Stimulated activated CD4-positive, alpha-beta T cell treated with anti-CD3 and anti-CD28 coated beads, Interleukin-15, amount 100 ng/mL, for 1 hour (primary cell): ENCODE measurements around the gene PPP6C.

Experiments
- DNase-seq, 2 donors: peaks; one replicate each; pipeline ENCODE4 v3.0.0-alpha.2; 2020; ENCODE audit warnings: low read depth in 1 of 2, low spot score in 1 of 2

PPP6C gene

DNA sequence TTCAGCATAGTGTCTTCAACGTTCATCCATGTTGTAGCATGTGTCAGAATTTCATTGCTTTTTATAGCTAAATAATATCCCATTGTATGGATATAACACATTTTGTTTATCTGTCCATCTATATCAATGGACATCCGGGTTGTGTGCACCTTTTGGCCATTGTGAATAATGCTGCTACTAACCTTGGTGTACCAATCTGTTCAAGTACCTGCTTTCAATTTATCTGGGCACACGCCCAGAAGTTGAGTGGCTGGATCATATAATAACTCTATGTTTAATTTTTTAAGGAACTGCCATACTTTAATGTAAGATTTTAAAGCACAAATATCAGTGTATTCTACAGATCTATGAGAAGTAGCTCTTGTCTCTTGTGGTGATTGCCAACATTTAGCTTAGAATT is 89.8 kb downstream of the PPP6C start:
- no peak for DNase-seq
